HepG2 (cell line): ENCODE data around the gene GADD45GIP1. TPM values are rescaled to one million over a fixed set of nuclear protein-coding genes. Genes with fewer than 3 reads are reported as not detected.

Source experiments
- CENPT ChIP-seq: sonication (generic); formaldehyde crosslinking; IDR thresholded peaks from 2 replicates; pipeline ENCODE4 v1.8.0; 2022; ENCODE audit warnings: low read depth, mild to moderate bottlenecking, moderate library complexity, missing genetic modification reagents
- FOSL2 ChIP-seq: sonication (generic); formaldehyde crosslinking; IDR thresholded peaks from 2 replicates; pipeline ENCODE4 v1.4.0; 2020; ENCODE audit warnings: missing genetic modification reagents
- JARID2 ChIP-seq: sonication (generic); formaldehyde crosslinking; IDR thresholded peaks from 2 replicates; pipeline ENCODE4 v1.8.1; 2023; ENCODE audit warnings: missing genetic modification reagents, inconsistent platforms; ENCODE audit not compliant: insufficient replicate concordance
- KDM4B ChIP-seq: sonication (generic); formaldehyde crosslinking; IDR thresholded peaks from 2 replicates; pipeline ENCODE4 v1.4.0; 2020; ENCODE audit warnings: missing genetic modification reagents
- MBNL3 ChIP-seq: fragments of 250-450 bp; sonication (Bioruptor Pico); conservative IDR thresholded peaks from 2 replicates; pipeline ENCODE4 v1.8.0; 2022; ENCODE audit warnings: mild to moderate bottlenecking, inconsistent platforms
- RAD51 ChIP-seq: fragments of 450-650 bp; IDR thresholded peaks from 2 replicates; pipeline ENCODE4 v1.6.1; 2016; ENCODE audit warnings: borderline replicate concordance
- SOX6 ChIP-seq, 2 experiments: fragments of 450-650 bp in 1 of 2; sonication (generic) in 1 of 2; formaldehyde crosslinking in 1 of 2; IDR thresholded peaks; 2 replicates each; pipeline versions ENCODE4 v1.4.0 to v1.6.1; 2017 to 2020; ENCODE audit warnings: antibody characterized with exemption in 1 of 2, mild to moderate bottlenecking in 1 of 2, missing genetic modification reagents in 1 of 2
- ZBTB42 ChIP-seq: sonication (generic); formaldehyde crosslinking; IDR thresholded peaks from 2 replicates; pipeline ENCODE4 v1.5.0; 2020; ENCODE audit warnings: mild to moderate bottlenecking, missing genetic modification reagents
- ZFP1 ChIP-seq: IDR thresholded peaks from 2 replicates; pipeline ENCODE4 v1.6.1; 2016
- ZFYVE20 ChIP-seq: sonication (generic); formaldehyde crosslinking; IDR thresholded peaks from 2 replicates; pipeline ENCODE4 v1.8.0; 2023; ENCODE audit warnings: low read depth, mild to moderate bottlenecking, moderate library complexity, missing genetic modification reagents, borderline replicate concordance
- ZNF263 ChIP-seq: sonication (generic); formaldehyde crosslinking; IDR thresholded peaks from 2 replicates; pipeline ENCODE4 v1.4.0; 2020; ENCODE audit warnings: missing genetic modification reagents
- ZNF432 ChIP-seq: sonication (generic); formaldehyde crosslinking; IDR thresholded peaks from 2 replicates; pipeline ENCODE4 v1.5.0; 2020; ENCODE audit warnings: missing genetic modification reagents, mild to moderate bottlenecking, borderline replicate concordance
- ZNF446 ChIP-seq: sonication (generic); formaldehyde crosslinking; IDR thresholded peaks from 2 replicates; pipeline ENCODE4 v1.5.0; 2020; ENCODE audit warnings: mild to moderate bottlenecking, missing genetic modification reagents
- ZNF484 ChIP-seq: sonication (generic); formaldehyde crosslinking; IDR thresholded peaks from 2 replicates; pipeline ENCODE4 v1.5.1; 2020; ENCODE audit warnings: mild to moderate bottlenecking, low read depth, missing genetic modification reagents, borderline replicate concordance
- ZNF563 ChIP-seq: sonication (generic); formaldehyde crosslinking; IDR thresholded peaks from 2 replicates; pipeline ENCODE4 v1.8.0; 2022; ENCODE audit warnings: mild to moderate bottlenecking, moderate library complexity, missing genetic modification reagents
- ZNF720 ChIP-seq: sonication (generic); formaldehyde crosslinking; IDR thresholded peaks from 2 replicates; pipeline ENCODE4 v1.4.0; 2020; ENCODE audit warnings: missing genetic modification reagents
- ZNF777 ChIP-seq: sonication (generic); formaldehyde crosslinking; IDR thresholded peaks from 2 replicates; pipeline ENCODE4 v1.4.0; 2020; ENCODE audit warnings: missing genetic modification reagents
- ZNF790 ChIP-seq: sonication (generic); formaldehyde crosslinking; IDR thresholded peaks from 2 replicates; pipeline ENCODE4 v1.8.0; 2022; ENCODE audit warnings: missing genetic modification reagents, mild to moderate bottlenecking, borderline replicate concordance
- polyA plus RNA-seq, 8 experiments: library from polyadenylated mRNA; depleted of rRNA in 3 of 8; stranded (reverse) in 7 of 8; unstranded in 1 of 8; fragments of >200 nt; fragmentation: Illumina TruSeq in 4 of 8; extraction: Trizol in 4 of 8; gene quantifications; 2 replicates each; pipeline versions ENCODE4 v1.2.1 to v1.2.3, GENCODE V29; 2011 to 2016; ENCODE audit warnings: low read depth in 4 of 8, missing spikeins in 1 of 8, mixed read lengths in 1 of 8; ENCODE audit not compliant: insufficient read depth in 1 of 8
- total RNA-seq, 5 experiments: library from RNA; depleted of rRNA; stranded (reverse); fragments of >200 nt; fragmentation: Illumina TruSeq; extraction: Trizol; gene quantifications; 2 replicates each; pipeline ENCODE4 v1.2.3, GENCODE V29; 2016; ENCODE audit warnings: low read depth in 1 of 5
- TF ChIP-seq, protein P1 (sequence below): sonication (generic); formaldehyde crosslinking; IDR thresholded peaks from 2 replicates; pipeline ENCODE4 v1.4.0; 2020; ENCODE audit warnings: missing genetic modification reagents
- TF ChIP-seq, protein P2 (sequence below): sonication (generic); formaldehyde crosslinking; IDR thresholded peaks from 2 replicates; pipeline ENCODE4 v1.5.1; 2020; ENCODE audit warnings: missing genetic modification reagents, mild to moderate bottlenecking, borderline replicate concordance
- TF ChIP-seq, protein P3 (sequence below), 2 experiments: fragments of 450-650 bp in 1 of 2; sonication (generic) in 1 of 2; formaldehyde crosslinking; IDR thresholded peaks; 2 replicates each; pipeline versions ENCODE4 v1.5.0 to v1.8.0; 2020 to 2022; ENCODE audit warnings: mild to moderate bottlenecking in 1 of 2, missing genetic modification reagents in 1 of 2
- TF ChIP-seq, protein P4 (sequence below): sonication (generic); formaldehyde crosslinking; IDR thresholded peaks from 2 replicates; pipeline ENCODE4 v1.4.0; 2020; ENCODE audit warnings: mild to moderate bottlenecking, missing genetic modification reagents

GADD45GIP1 gene
- total and polyA plus RNA-seq, 2 of the 13 experiments (the other 11 are each of a cell fraction or from before 2014, with no cell fraction given), result 24.6 to 30.7 TPM

- TF ChIP-seq, protein P1, sequence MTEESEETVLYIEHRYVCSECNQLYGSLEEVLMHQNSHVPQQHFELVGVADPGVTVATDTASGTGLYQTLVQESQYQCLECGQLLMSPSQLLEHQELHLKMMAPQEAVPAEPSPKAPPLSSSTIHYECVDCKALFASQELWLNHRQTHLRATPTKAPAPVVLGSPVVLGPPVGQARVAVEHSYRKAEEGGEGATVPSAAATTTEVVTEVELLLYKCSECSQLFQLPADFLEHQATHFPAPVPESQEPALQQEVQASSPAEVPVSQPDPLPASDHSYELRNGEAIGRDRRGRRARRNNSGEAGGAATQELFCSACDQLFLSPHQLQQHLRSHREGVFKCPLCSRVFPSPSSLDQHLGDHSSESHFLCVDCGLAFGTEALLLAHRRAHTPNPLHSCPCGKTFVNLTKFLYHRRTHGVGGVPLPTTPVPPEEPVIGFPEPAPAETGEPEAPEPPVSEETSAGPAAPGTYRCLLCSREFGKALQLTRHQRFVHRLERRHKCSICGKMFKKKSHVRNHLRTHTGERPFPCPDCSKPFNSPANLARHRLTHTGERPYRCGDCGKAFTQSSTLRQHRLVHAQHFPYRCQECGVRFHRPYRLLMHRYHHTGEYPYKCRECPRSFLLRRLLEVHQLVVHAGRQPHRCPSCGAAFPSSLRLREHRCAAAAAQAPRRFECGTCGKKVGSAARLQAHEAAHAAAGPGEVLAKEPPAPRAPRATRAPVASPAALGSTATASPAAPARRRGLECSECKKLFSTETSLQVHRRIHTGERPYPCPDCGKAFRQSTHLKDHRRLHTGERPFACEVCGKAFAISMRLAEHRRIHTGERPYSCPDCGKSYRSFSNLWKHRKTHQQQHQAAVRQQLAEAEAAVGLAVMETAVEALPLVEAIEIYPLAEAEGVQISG (CRISPR knock-in tag), result peak; percentile 58; the same call in 1 of the 2 replicates
- TF ChIP-seq ZNF446, result no peak
- TF ChIP-seq, protein P2, sequence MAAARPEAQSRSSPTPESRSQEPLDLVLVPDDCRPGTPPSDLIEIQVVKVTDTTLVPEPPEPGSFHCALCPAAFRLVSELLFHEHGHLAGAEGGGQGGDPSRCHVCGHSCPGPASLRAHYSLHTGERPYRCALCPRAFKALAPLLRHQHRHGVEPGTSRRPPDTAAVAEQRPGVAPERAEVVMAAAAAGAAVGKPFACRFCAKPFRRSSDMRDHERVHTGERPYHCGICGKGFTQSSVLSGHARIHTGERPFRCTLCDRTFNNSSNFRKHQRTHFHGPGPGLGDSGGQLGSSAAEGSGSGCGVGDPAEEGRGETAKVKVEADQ (CRISPR knock-in tag), result no peak
- no peak for TF ChIP-seq ZNF484
- no peak for TF ChIP-seq ZFYVE20 (CRISPR knock-in tag)
- TF ChIP-seq ZNF432 (CRISPR knock-in tag), result no peak
- 0 out of 2 replicates have a peak, but pooled peaks have one; percentile 31 for TF ChIP-seq FOSL2
- TF ChIP-seq CENPT (CRISPR knock-in tag), result no peak
- TF ChIP-seq JARID2 (CRISPR knock-in tag), result no peak
- TF ChIP-seq ZNF263 (CRISPR knock-in tag), result no peak
- TF ChIP-seq, protein P3, sequence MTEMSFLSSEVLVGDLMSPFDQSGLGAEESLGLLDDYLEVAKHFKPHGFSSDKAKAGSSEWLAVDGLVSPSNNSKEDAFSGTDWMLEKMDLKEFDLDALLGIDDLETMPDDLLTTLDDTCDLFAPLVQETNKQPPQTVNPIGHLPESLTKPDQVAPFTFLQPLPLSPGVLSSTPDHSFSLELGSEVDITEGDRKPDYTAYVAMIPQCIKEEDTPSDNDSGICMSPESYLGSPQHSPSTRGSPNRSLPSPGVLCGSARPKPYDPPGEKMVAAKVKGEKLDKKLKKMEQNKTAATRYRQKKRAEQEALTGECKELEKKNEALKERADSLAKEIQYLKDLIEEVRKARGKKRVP (CRISPR knock-in tag; IDR thresholded peaks at IDR 0.05), result no peak
- TF ChIP-seq, protein P4, sequence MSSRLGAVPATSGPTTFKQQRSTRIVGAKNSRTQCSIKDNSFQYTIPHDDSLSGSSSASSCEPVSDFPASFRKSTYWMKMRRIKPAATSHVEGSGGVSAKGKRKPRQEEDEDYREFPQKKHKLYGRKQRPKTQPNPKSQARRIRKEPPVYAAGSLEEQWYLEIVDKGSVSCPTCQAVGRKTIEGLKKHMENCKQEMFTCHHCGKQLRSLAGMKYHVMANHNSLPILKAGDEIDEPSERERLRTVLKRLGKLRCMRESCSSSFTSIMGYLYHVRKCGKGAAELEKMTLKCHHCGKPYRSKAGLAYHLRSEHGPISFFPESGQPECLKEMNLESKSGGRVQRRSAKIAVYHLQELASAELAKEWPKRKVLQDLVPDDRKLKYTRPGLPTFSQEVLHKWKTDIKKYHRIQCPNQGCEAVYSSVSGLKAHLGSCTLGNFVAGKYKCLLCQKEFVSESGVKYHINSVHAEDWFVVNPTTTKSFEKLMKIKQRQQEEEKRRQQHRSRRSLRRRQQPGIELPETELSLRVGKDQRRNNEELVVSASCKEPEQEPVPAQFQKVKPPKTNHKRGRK (CRISPR knock-in tag), result no peak
- no peak for TF ChIP-seq ZNF777 (CRISPR knock-in tag)
- no peak for TF ChIP-seq ZNF720
- no peak for TF ChIP-seq RAD51
- TF ChIP-seq ZNF790, result no peak
- TF ChIP-seq MBNL3 (CRISPR knock-in tag), result no peak
- TF ChIP-seq ZBTB42 (CRISPR knock-in tag), result no peak
- TF ChIP-seq KDM4B (CRISPR knock-in tag), result no peak
- peak; percentile 31; the same call in 1 of the 2 replicates for TF ChIP-seq ZNF563
- no peak for TF ChIP-seq SOX6 (IDR thresholded peaks at IDR 0.05)
- TF ChIP-seq SOX6 (CRISPR knock-in tag; IDR thresholded peaks at IDR 0.05), result peak; percentile 32
- no peak for TF ChIP-seq ZFP1 (CRISPR knock-in tag)
Observed at GRCh38 chr19:12965017-12965811, 8.2 kb upstream of the GADD45GIP1 start (continued).
